ENCODE measurements around the gene PUSL1. TPM values are rescaled to one million over a fixed set of nuclear protein-coding genes. Genes with fewer than 3 reads are reported as not detected.
A peak's percentile ranks its signal among the peaks of the same experiment; 100 is the strongest.

Gene PUSL1
- total RNA-seq, 1 donor from 2014 or later: 16.2 TPM

- no peak for DNase-seq
- ATAC-seq: no peak
- Histone ChIP-seq H3K27me3 (ENCODE audit: low read depth) (no peaks in the 10 kb centered on the region), H3K9me3 (no peaks in the 10 kb centered on the region), H3K4me1 (peaks cover 3% of the 10 kb centered on the region), H3K4me3 (no peak overlapping the region), H3K27ac (no peak overlapping the region), H3K36me3 (peaks cover 21% of the 10 kb centered on the region)
- intact Hi-C loops (cut with DNase I): no loop called here
- TF ChIP-seq, protein P1, sequence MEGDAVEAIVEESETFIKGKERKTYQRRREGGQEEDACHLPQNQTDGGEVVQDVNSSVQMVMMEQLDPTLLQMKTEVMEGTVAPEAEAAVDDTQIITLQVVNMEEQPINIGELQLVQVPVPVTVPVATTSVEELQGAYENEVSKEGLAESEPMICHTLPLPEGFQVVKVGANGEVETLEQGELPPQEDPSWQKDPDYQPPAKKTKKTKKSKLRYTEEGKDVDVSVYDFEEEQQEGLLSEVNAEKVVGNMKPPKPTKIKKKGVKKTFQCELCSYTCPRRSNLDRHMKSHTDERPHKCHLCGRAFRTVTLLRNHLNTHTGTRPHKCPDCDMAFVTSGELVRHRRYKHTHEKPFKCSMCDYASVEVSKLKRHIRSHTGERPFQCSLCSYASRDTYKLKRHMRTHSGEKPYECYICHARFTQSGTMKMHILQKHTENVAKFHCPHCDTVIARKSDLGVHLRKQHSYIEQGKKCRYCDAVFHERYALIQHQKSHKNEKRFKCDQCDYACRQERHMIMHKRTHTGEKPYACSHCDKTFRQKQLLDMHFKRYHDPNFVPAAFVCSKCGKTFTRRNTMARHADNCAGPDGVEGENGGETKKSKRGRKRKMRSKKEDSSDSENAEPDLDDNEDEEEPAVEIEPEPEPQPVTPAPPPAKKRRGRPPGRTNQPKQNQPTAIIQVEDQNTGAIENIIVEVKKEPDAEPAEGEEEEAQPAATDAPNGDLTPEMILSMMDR (IDR thresholded peaks at IDR 0.05): no peak
Observed at GRCh38 chr1:1298861-1299685, 9.3 kb upstream of the PUSL1 start.

- intact Hi-C loops (cut with DNase I): no loop called here
- no peak for ATAC-seq
- H3K36me3 ChIP-seq: peaks cover 20% of the 10 kb centered on the region
Observed at GRCh38 chr1:1299686-1300351, 8.6 kb upstream of the PUSL1 start.

GRCh38 chr1:1300352-1300739, 8.1 kb upstream of the PUSL1 start:
- H3K36me3 ChIP-seq: peaks cover 15% of the 10 kb centered on the region
- no peak for DNase-seq

More at GRCh38 chr1:1299686-1300351, 8.6 kb upstream of the PUSL1 start:
- no peak overlapping the region for H3K4me3 ChIP-seq
- H3K27ac ChIP-seq: no peak overlapping the region
- H3K27me3 ChIP-seq (ENCODE audit: low read depth): no peaks in the 10 kb centered on the region
- TF ChIP-seq, protein P1 (IDR thresholded peaks at IDR 0.05): no peak
- no peaks in the 10 kb centered on the region for H3K9me3 ChIP-seq
- DNase-seq: no peak
- peaks cover 11% of the 10 kb centered on the region for H3K4me1 ChIP-seq

GRCh38 chr1:1302006-1302430, 6.4 kb upstream of the PUSL1 start:
- H3K4me1 ChIP-seq: peaks cover 33% of the 10 kb centered on the region
- H3K4me3 ChIP-seq: no peak overlapping the region
- no peaks in the 10 kb centered on the region for H3K9me3 ChIP-seq
- H3K36me3 ChIP-seq: peaks cover 7% of the 10 kb centered on the region
- DNase-seq: no peak
- no peak overlapping the region for H3K27ac ChIP-seq
- no peaks in the 10 kb centered on the region for H3K27me3 ChIP-seq (ENCODE audit: low read depth)
- ATAC-seq: no peak
- intact Hi-C loops (cut with DNase I): no loop called here
- TF ChIP-seq, protein P1 (IDR thresholded peaks at IDR 0.05): peak; percentile 39

More at GRCh38 chr1:1300352-1300739, 8.1 kb upstream of the PUSL1 start:
- intact Hi-C loops (cut with DNase I): no loop called here
- no peaks in the 10 kb centered on the region for H3K9me3 ChIP-seq
- TF ChIP-seq, protein P1 (IDR thresholded peaks at IDR 0.05): no peak
- no peak for ATAC-seq
- no peaks in the 10 kb centered on the region for H3K27me3 ChIP-seq (ENCODE audit: low read depth)
- H3K4me1 ChIP-seq: peaks cover 16% of the 10 kb centered on the region
- H3K4me3 ChIP-seq: no peak overlapping the region
- H3K27ac ChIP-seq: no peak overlapping the region

- no peak for DNase-seq
- Histone ChIP-seq H3K27me3 (ENCODE audit: low read depth) (no peaks in the 10 kb centered on the region), H3K27ac (no peak overlapping the region)
Observed at GRCh38 chr1:1302951-1303509, 5.4 kb upstream of the PUSL1 start.

More at GRCh38 chr1:1302951-1303509, 5.4 kb upstream of the PUSL1 start:
- intact Hi-C loops (cut with DNase I): no loop called here
- Histone ChIP-seq H3K9me3 (no peaks in the 10 kb centered on the region), H3K36me3 (peaks cover 7% of the 10 kb centered on the region), H3K4me1 (peaks cover 34% of the 10 kb centered on the region), H3K4me3 (no peak overlapping the region)
- no peak for ATAC-seq
- TF ChIP-seq, protein P1 (IDR thresholded peaks at IDR 0.05): no peak
